ENCODE measurements around the gene TMEM106B. TPM values are rescaled to one million over a fixed set of nuclear protein-coding genes. Genes with fewer than 3 reads are reported as not detected.

Gene TMEM106B
- 33.1 and 66.0 TPM in 2 replicates for total RNA-seq

DNA sequence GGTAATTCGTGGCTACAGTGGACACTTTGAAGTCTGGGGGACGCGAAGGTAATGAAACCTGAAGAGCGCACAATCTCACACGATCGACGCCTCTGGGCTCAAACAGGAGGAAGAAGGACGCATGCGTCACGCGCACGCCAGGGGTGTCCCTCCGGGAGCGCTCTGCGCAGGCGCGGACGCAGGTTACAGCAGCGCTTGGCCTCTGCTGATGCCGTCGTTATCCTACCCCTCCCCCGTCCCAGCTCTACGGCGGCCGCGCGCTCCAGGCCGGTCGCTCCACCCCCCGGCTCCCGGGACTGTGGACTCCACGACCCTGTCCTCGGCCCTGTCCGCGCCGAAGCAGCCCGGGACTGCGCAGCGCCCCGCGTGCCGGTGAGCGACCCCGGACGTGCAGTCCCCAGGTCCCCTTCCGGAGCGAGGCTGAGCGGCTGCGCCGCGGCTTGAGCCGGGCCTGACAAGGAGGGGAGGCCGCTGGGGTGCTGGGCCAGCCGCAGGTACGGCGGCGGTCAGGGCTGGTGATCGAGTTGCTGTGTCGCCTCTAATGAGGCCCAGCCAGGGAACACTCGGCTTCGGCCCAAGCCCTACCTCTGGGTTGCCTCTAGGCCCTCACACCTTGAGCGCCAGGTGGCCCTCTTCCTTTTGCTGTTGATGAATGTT is at the start of gene TMEM106B:
TSS of gene TMEM106B (plus strand) at position 241 of the 657 bp plus-strand sequence. CDS start 3,517 bp downstream, outside the sequence.

Other genes starting within 250 kb of the TMEM106B start
- gene VWDE, start 192.6 kb downstream of the TMEM106B start, total RNA-seq = not detected in 2 replicates